ENCODE measurements around the gene MTMR3.

DNA sequence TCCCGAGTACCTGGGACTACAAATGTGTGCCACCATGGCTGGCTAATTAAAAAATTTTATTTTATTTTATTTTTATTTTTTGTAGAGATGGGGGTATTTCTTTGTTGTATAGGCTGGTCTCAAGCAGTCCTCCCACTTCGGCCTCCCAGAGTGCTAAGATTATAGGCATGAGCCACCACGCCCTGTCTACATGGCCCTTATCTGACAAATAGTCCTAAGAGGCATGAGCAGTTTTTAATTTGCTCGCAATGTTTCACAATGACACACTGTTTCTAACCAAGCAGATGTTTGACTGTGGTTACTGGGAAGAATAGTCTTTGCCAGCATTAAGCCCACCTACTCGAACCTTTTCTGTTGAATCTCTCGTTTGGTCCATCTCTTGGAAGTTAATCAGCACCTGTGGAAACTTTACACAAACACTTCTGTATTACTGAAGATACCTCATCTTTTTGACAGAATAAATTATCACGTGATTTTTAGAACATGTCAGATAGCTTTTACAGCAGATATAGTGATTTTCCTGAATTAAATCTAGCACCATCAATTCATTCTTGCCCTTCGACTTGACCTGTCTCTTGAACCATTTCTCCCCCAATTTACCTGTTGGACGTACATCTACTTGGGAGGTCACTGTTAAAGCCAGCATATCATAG is 71.4 kb downstream of the MTMR3 start:
- TF ChIP-seq, protein P1, sequence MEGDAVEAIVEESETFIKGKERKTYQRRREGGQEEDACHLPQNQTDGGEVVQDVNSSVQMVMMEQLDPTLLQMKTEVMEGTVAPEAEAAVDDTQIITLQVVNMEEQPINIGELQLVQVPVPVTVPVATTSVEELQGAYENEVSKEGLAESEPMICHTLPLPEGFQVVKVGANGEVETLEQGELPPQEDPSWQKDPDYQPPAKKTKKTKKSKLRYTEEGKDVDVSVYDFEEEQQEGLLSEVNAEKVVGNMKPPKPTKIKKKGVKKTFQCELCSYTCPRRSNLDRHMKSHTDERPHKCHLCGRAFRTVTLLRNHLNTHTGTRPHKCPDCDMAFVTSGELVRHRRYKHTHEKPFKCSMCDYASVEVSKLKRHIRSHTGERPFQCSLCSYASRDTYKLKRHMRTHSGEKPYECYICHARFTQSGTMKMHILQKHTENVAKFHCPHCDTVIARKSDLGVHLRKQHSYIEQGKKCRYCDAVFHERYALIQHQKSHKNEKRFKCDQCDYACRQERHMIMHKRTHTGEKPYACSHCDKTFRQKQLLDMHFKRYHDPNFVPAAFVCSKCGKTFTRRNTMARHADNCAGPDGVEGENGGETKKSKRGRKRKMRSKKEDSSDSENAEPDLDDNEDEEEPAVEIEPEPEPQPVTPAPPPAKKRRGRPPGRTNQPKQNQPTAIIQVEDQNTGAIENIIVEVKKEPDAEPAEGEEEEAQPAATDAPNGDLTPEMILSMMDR (IDR thresholded peaks at IDR 0.05; ENCODE audit: borderline replicate concordance, extremely low read depth, low read length, poor library complexity, severe bottlenecking): no peak
- TF ChIP-seq EZH2 (IDR thresholded peaks at IDR 0.05; ENCODE audit: borderline replicate concordance, low read depth, low read length, severe bottlenecking): no peak
